GM18505 (cell line): ENCODE measurements around the gene HABP2.

Experiments used
- ATAC-seq: cut with Tn5 transposase; IDR thresholded peaks from one replicate; pipeline ENCODE4 v1.9.1; 2021; ENCODE audit not compliant: unreplicated experiment
- POLR2A ChIP-seq: IDR thresholded peaks from 4 replicates; pipeline ENCODE4 v1.6.1; 2011; ENCODE audit warnings: borderline replicate concordance; ENCODE audit not compliant: insufficient read depth, insufficient read length; ENCODE audit errors: extremely low read depth

HABP2 gene

GRCh38 chr10:113538151-113538550 is 14.7 kb upstream of the HABP2 start:
- no peak for ATAC-seq
- TF ChIP-seq POLR2A, result no peak

GRCh38 chr10:113539789-113540188 is 13.1 kb upstream of the HABP2 start:
- TF ChIP-seq POLR2A, result no peak
- ATAC-seq, result no peak

- ATAC-seq, result no peak
- no peak for TF ChIP-seq POLR2A
These were observed 11.9 kb upstream of the HABP2 start for GRCh38 chr10:113540845-113541548.

GRCh38 chr10:113541549-113541927 is 11.3 kb upstream of the HABP2 start:
- no peak for ATAC-seq

GRCh38 chr10:113543107-113543955 is 9.5 kb upstream of the HABP2 start:
- no peak for TF ChIP-seq POLR2A
- ATAC-seq, result no peak

More at GRCh38 chr10:113541549-113541927, 11.3 kb upstream of the HABP2 start:
- no peak for TF ChIP-seq POLR2A

GRCh38 chr10:113544392-113544791 is 8.5 kb upstream of the HABP2 start:
- no peak for TF ChIP-seq POLR2A

GRCh38 chr10:113547426-113547825 is 5.4 kb upstream of the HABP2 start:
- TF ChIP-seq POLR2A, result no peak
- no peak for ATAC-seq

More at GRCh38 chr10:113544392-113544791, 8.5 kb upstream of the HABP2 start:
- ATAC-seq, result no peak

- TF ChIP-seq POLR2A, result no peak
- no peak for ATAC-seq
These were observed 3.0 kb upstream of the HABP2 start for GRCh38 chr10:113549856-113550255.

GRCh38 chr10:113550365-113550764 is 2.5 kb upstream of the HABP2 start:
- no peak for TF ChIP-seq POLR2A
- no peak for ATAC-seq

- no peak for ATAC-seq
- no peak for TF ChIP-seq POLR2A
These were observed 839 bp upstream of the HABP2 start for GRCh38 chr10:113552014-113552413.

- ATAC-seq, result no peak
These were observed 296 bp downstream of the HABP2 start for GRCh38 chr10:113553149-113553548.

GRCh38 chr10:113554214-113554613 is 1.4 kb downstream of the HABP2 start:
- TF ChIP-seq POLR2A, result no peak

More at GRCh38 chr10:113553149-113553548, 296 bp downstream of the HABP2 start:
- TF ChIP-seq POLR2A, result no peak

GRCh38 chr10:113555245-113555644 is 2.4 kb downstream of the HABP2 start:
- no peak for TF ChIP-seq POLR2A
- no peak for ATAC-seq

More at GRCh38 chr10:113554214-113554613, 1.4 kb downstream of the HABP2 start:
- ATAC-seq, result no peak

- no peak for ATAC-seq
- no peak for TF ChIP-seq POLR2A
These were observed 2.9 kb downstream of the HABP2 start for GRCh38 chr10:113555751-113556150.
